ENCODE data around the gene SH3BGRL2. TPM values are rescaled to one million over a fixed set of nuclear protein-coding genes. Genes with fewer than 3 reads are reported as not detected.

Gene SH3BGRL2
- total RNA-seq, 1 experiment from 2014 or later: 5.2 TPM

DNA sequence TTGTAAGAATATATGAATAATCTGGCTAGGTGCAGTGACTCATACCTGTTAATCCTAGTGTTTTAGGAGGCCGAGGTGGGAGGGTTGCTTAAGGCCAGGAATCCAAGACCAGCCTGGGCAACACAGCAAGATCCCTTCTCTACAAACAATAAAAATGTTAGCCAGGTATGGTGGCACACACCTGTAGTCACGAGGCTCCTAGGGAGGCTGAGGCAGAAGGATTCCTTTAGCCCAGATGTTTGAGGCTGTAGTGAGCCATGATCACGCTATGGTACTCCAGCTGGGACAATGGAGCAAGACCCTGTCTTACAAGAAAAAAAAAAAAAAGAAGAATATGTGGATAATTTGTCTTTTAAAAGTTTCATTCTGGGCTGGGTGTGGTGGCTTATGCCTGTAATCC lies 75.4 kb downstream of the SH3BGRL2 start (continued):
- no peak for TF ChIP-seq EZH2 (IDR thresholded peaks at IDR 0.05)

DNA sequence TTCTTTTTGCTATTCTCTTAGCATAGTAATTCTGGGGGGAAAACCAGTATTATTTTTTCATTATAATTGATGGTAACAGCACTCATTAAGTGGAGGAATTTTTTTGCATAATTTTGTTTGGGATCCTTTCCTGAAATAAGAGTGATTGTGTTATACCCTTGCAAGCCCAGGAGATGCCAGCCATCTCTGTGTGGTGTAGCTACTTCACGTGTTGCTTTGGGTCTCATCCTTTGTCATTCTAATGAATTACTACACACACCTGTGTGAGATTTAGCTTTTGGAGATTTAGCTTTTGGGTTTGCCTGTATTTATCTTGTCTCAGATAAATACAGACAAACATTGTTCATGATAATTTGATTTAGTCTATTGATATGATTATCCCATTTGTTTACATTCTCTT lies 76.5 kb downstream of the SH3BGRL2 start:
- POLR2A ChIA-PET: no interaction called here
- RAD21 ChIA-PET (ENCODE audit: low non-redundant PET in 1 of 2, low total read pairs in 2 of 2, uncharacterized antibody in 2 of 2, unreplicated experiment in 2 of 2): no interaction called here

DNA sequence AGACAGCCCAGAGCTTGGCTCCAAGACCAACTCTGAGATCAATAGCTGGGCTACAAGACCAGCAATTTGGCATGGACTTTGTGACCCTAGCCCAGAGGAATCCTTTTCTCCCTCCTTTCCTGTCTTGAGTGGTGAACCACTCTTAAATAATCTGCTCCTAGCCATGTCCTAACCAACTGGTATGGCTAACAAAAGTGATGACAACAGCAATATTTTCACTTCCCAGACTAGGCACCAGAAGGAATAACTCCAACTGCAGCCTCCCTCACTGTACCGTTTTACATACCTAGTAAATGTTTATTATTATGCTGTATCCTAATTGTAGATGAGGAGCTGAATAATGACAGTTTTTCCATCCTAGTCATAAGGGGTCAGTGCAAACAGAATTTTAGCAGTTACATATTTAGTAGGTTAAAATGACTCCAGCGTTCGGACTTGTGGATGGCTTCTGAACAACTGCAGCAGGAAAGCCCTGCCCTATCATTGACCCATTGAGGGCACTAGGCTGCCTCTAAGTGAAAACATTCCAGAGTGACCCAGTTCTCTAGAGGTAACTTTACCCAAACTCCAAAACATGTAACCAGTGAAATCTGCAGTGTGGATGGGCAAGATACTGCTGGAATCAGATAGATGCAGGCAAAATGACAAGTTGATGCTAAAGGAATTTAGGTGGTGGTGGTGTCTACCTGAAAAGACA lies 77.1 kb downstream of the SH3BGRL2 start:
- intact Hi-C loops (cut with micrococcal nuclease): no loop called here
- H3K4me3 ChIP-seq (replicated peaks in 1 of 2; ENCODE audit: low read depth in 1 of 2, low read length in 2 of 2): no peak overlapping the region
- no peaks in the 10 kb centered on the region for H4K20me1 ChIP-seq (ENCODE audit: insufficient read depth)
- H3K4me1 ChIP-seq (ENCODE audit: control insufficient read depth in 1 of 2, insufficient read depth in 2 of 2, low read length in 2 of 2): no peaks in the 10 kb centered on the region
- no peak for DNase-seq (ENCODE audit: low read depth, low spot score)
- no TSS peak for BruUV-seq (replicated peaks)
- ChIA-PET RAD21 (ENCODE audit: low non-redundant PET in 1 of 2, low total read pairs in 2 of 2, uncharacterized antibody in 2 of 2, unreplicated experiment in 2 of 2) (no interaction called here), POLR2A (no interaction called here), CTCF (no interaction called here)
- ATAC-seq: no peak
- no peaks in the 10 kb centered on the region for H3K9me3 ChIP-seq (ENCODE audit: control insufficient read depth in 1 of 2, insufficient read depth in 1 of 2, low read depth in 1 of 2, low read length in 2 of 2)
- H3K27ac ChIP-seq (ENCODE audit: low read depth, low read length): no peak overlapping the region
- H2AFZ ChIP-seq (ENCODE audit: low read depth, low read length, poor library complexity, severe bottlenecking): no peak overlapping the region
- H3K9ac ChIP-seq (ENCODE audit: low read length): no peak overlapping the region
- H3K36me3 ChIP-seq (ENCODE audit: control insufficient read depth in 1 of 2, insufficient read depth in 2 of 2, low read length in 2 of 2): no peaks in the 10 kb centered on the region
- no peaks in the 10 kb centered on the region for H3K27me3 ChIP-seq (ENCODE audit: insufficient read depth, low read length)
- H3K4me2 ChIP-seq (ENCODE audit: low read length): no peak overlapping the region
- no peak for TF ChIP-seq TCF7L2 (IDR thresholded peaks at IDR 0.05; ENCODE audit: borderline replicate concordance, extremely low read depth, insufficient read depth, insufficient read length)
- TF ChIP-seq, protein P1, sequence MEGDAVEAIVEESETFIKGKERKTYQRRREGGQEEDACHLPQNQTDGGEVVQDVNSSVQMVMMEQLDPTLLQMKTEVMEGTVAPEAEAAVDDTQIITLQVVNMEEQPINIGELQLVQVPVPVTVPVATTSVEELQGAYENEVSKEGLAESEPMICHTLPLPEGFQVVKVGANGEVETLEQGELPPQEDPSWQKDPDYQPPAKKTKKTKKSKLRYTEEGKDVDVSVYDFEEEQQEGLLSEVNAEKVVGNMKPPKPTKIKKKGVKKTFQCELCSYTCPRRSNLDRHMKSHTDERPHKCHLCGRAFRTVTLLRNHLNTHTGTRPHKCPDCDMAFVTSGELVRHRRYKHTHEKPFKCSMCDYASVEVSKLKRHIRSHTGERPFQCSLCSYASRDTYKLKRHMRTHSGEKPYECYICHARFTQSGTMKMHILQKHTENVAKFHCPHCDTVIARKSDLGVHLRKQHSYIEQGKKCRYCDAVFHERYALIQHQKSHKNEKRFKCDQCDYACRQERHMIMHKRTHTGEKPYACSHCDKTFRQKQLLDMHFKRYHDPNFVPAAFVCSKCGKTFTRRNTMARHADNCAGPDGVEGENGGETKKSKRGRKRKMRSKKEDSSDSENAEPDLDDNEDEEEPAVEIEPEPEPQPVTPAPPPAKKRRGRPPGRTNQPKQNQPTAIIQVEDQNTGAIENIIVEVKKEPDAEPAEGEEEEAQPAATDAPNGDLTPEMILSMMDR (IDR thresholded peaks at IDR 0.05 in 2 of 3, conservative IDR thresholded peaks at IDR 0.05 in 1 of 3; ENCODE audit: borderline replicate concordance in 1 of 3, insufficient read depth in 1 of 3, low read depth in 2 of 3, low read length in 2 of 3): no peak
- TF ChIP-seq SRF (IDR thresholded peaks at IDR 0.05; ENCODE audit: low read depth): no peak
- TF ChIP-seq EZH2 (IDR thresholded peaks at IDR 0.05): no peak
- no peak for TF ChIP-seq ZFX (IDR thresholded peaks at IDR 0.05)
- no peak for TF ChIP-seq RAD21 (IDR thresholded peaks at IDR 0.05; ENCODE audit: low read depth)
- no peaks in the 10 kb centered on the region for H3K79me2 ChIP-seq (ENCODE audit: insufficient read depth, low read length)
- no peaks in the 10 kb centered on the region for H3K9me2 ChIP-seq (ENCODE audit: insufficient read depth)

More for the DNA sequence above, 76.5 kb downstream of the SH3BGRL2 start:
- H3K27me3 ChIP-seq (ENCODE audit: insufficient read depth, low read length): no peaks in the 10 kb centered on the region
- H3K79me2 ChIP-seq (ENCODE audit: insufficient read depth, low read length): no peaks in the 10 kb centered on the region
- no peaks in the 10 kb centered on the region for H4K20me1 ChIP-seq (ENCODE audit: insufficient read depth)
- no peaks in the 10 kb centered on the region for H3K36me3 ChIP-seq (ENCODE audit: control insufficient read depth in 1 of 2, insufficient read depth in 2 of 2, low read length in 2 of 2)
- no peaks in the 10 kb centered on the region for H3K4me1 ChIP-seq (ENCODE audit: control insufficient read depth in 1 of 2, insufficient read depth in 2 of 2, low read length in 2 of 2)
- H3K4me2 ChIP-seq (ENCODE audit: low read length): no peak overlapping the region
- BruUV-seq (replicated peaks): no TSS peak
- no peak overlapping the region for H3K9ac ChIP-seq (ENCODE audit: low read length)
- TF ChIP-seq POLR2AphosphoS5 (IDR thresholded peaks at IDR 0.05; ENCODE audit: low read depth, low read length): no peak
- TF ChIP-seq, protein P2, sequence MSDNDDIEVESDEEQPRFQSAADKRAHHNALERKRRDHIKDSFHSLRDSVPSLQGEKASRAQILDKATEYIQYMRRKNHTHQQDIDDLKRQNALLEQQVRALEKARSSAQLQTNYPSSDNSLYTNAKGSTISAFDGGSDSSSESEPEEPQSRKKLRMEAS (IDR thresholded peaks at IDR 0.05): no peak
- TF ChIP-seq EGR1 (IDR thresholded peaks at IDR 0.05; ENCODE audit: low read depth): no peak
- TF ChIP-seq EZH2 (IDR thresholded peaks at IDR 0.05): no peak
- no peak for TF ChIP-seq SP1 (IDR thresholded peaks at IDR 0.05; ENCODE audit: low read depth)
- H3K9me2 ChIP-seq (ENCODE audit: insufficient read depth): no peaks in the 10 kb centered on the region
- CTCF ChIA-PET: no interaction called here
- H3K27ac ChIP-seq (ENCODE audit: low read depth, low read length): no peak overlapping the region
- no peak overlapping the region for H3K4me3 ChIP-seq (replicated peaks in 1 of 2; ENCODE audit: low read depth in 1 of 2, low read length in 2 of 2)
- H2AFZ ChIP-seq (ENCODE audit: low read depth, low read length, poor library complexity, severe bottlenecking): no peak overlapping the region
- H3K9me3 ChIP-seq (ENCODE audit: control insufficient read depth in 1 of 2, insufficient read depth in 1 of 2, low read depth in 1 of 2, low read length in 2 of 2): no peaks in the 10 kb centered on the region
- ATAC-seq: no peak
- intact Hi-C loops (cut with micrococcal nuclease): no loop called here
- no peak for DNase-seq (ENCODE audit: low read depth, low spot score)

Data from HCT116 (cell line).